ENCODE measurements around the gene DAAM1. TPM values are rescaled to one million over a fixed set of nuclear protein-coding genes. Genes with fewer than 3 reads are reported as not detected.

The DAAM1 gene
- polyA plus RNA-seq, 1 experiment = 4.7 TPM

DNA sequence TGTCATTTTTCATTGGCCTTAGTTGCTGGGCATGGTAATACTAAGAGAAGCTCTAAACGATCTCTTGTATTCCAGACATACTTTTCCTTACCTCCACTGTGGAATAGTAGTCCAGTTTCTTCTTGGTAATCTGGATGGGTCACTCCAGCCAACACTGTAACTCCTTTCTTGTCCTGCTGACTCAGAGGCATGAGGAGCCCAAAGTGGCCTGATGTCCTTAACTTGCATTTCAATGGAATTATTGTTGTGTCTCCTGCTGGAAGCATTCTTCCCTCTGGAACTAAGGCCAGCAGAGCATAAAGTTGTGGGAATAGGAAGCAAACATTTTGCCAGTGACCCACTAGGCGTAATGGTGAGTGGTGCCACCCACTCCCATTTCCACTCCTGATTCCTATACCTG lies 33.1 kb downstream of the DAAM1 start:
- Histone ChIP-seq H3K36me3 (ENCODE audit: control insufficient read depth, insufficient read depth, low read length) (no peaks in the 10 kb centered on the region; the same call in 1 of the 2 replicates), H3K27me3 (ENCODE audit: control insufficient read depth, insufficient read depth, low read length) (no peaks in the 10 kb centered on the region), H3K4me3 (ENCODE audit: low read depth, low read length) (no peak overlapping the region)
- ChIA-PET POLR2A (no interaction called here), CTCF (interaction anchor here (1.2 kb wide), 1 partner anchor 88 kb away, joined by 3 read pairs; no protein-coding TSS in a partner anchor)
- no peak for DNase-seq (ENCODE audit: low read depth)
- TF ChIP-seq, protein P1, sequence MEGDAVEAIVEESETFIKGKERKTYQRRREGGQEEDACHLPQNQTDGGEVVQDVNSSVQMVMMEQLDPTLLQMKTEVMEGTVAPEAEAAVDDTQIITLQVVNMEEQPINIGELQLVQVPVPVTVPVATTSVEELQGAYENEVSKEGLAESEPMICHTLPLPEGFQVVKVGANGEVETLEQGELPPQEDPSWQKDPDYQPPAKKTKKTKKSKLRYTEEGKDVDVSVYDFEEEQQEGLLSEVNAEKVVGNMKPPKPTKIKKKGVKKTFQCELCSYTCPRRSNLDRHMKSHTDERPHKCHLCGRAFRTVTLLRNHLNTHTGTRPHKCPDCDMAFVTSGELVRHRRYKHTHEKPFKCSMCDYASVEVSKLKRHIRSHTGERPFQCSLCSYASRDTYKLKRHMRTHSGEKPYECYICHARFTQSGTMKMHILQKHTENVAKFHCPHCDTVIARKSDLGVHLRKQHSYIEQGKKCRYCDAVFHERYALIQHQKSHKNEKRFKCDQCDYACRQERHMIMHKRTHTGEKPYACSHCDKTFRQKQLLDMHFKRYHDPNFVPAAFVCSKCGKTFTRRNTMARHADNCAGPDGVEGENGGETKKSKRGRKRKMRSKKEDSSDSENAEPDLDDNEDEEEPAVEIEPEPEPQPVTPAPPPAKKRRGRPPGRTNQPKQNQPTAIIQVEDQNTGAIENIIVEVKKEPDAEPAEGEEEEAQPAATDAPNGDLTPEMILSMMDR (IDR thresholded peaks at IDR 0.05; ENCODE audit: insufficient read depth, low read depth, low read length) = no peak

DNA sequence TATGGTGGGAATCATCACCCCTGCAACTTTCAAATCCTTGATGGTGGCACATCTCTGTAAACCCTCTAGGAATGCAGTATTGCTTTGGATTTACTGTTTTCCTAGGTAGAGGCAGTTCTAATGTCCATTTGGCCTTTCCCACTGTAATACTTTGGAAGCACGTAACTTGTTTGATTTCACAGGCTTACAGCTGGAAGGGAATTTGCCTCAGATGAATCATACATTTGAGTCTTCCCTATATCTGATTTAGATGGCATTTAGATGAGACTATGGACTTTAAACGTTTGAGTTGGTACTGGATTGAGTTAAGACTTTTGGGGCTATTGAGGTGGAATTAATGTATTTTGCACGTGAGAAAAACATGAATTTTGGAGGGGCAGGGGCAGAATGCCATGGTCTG lies 35.9 kb downstream of the DAAM1 start:
- ChIA-PET CTCF (interaction anchor here (0.8 kb wide), 1 partner anchor 9 kb away, joined by 3 read pairs; no protein-coding TSS in a partner anchor), POLR2A (no interaction called here)
- Histone ChIP-seq H3K27me3 (ENCODE audit: control insufficient read depth, insufficient read depth, low read length) (no peaks in the 10 kb centered on the region), H3K36me3 (ENCODE audit: control insufficient read depth, insufficient read depth, low read length) (no peaks in the 10 kb centered on the region; the same call in 1 of the 2 replicates), H3K4me3 (ENCODE audit: low read depth, low read length) (no peak overlapping the region)
- TF ChIP-seq, protein P1 (IDR thresholded peaks at IDR 0.05; ENCODE audit: insufficient read depth, low read depth, low read length) = no peak
- DNase-seq (ENCODE audit: low read depth) = no peak

DNA sequence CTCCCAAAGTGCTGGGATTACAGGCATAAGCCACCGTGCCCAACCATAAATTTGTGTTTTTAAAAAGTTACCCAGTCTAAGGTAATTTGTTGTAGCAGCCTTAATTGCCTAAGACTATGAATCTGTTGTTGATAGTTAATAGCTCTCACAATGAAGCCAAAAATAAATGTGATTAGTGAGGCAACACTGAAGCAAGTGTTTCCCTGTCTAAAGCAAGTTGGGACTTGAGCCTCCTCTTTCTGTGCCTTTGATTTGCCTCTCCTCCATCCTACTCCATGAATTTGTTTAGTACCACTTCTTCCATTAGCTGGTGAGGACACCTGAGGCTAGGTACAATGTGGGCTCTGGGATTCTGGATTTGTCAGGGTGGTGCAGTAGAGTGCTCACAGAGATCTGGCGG lies 36.8 kb downstream of the DAAM1 start:
- ChIA-PET CTCF (interaction anchor here (0.8 kb wide), 1 partner anchor 10 kb away, joined by 3 read pairs; no protein-coding TSS in a partner anchor), POLR2A (no interaction called here)
- H3K4me3 ChIP-seq (ENCODE audit: low read depth, low read length) = no peak overlapping the region
- TF ChIP-seq, protein P1 (IDR thresholded peaks at IDR 0.05; ENCODE audit: insufficient read depth, low read depth, low read length) = no peak
- no peaks in the 10 kb centered on the region for H3K27me3 ChIP-seq (ENCODE audit: control insufficient read depth, insufficient read depth, low read length)
- no peaks in the 10 kb centered on the region; the same call in 1 of the 2 replicates for H3K36me3 ChIP-seq (ENCODE audit: control insufficient read depth, insufficient read depth, low read length)
- DNase-seq (ENCODE audit: low read depth) = no peak

DNA sequence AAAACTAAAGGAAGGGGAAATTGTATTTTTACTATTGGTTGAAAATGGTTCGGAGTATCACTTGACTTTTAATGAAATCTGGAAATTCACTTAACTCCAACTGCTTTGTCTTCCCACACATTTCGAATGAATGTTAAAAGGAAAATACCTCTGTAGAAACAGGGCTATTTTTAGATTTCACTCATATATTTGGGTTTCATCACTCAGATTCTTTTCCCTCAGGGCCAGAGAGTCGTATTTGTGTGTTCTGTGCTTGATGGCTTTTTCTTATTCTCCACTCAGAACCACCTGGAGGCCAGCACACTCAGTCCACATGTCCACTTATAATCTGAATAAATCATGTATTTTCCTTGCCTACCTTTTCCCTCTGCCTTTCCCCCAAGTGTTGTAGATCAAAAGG lies 40.0 kb downstream of the DAAM1 start:
- H3K27me3 ChIP-seq (ENCODE audit: control insufficient read depth, insufficient read depth, low read length) = no peaks in the 10 kb centered on the region

DNA sequence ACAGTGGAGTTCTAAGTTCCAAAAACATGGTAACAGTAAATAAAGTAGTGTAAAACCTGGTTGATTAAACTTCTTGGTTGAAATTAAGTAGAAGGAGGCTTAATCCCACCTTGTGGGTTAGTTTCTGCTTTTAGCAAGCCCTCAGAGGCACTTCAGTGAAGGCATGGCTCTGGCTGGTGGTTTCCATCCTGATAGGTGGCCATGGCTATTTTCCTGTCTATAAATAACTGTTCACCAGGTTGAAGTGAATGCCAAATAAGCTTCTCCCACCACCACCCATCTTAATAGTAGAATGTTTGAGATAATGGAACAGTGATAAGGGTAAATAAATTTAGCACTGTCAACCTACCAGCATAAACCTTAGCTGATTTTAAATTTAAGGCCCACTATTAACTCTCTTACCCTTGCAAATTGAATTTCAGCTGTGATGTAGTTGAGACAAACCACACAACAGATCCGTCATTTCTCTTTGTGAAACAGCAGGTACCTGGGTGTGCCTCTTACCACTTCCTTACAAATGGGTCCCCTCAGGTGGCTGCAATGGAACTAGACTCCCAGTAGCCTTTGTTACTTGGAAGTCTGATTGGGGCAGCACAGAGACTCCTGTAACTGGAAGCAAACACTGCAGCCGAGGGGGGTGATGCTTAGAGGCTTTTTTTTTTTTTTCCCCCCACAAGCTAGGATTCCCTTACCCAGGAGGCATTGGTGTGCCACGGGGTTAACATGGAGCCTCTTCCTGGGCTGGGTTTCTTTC lies 41.4 kb downstream of the DAAM1 start:
- DNase-seq (ENCODE audit: low read depth) = no peak
- CTCF ChIA-PET = no interaction called here
- H3K27me3 ChIP-seq (ENCODE audit: control insufficient read depth, insufficient read depth, low read length) = no peaks in the 10 kb centered on the region
- H3K4me3 ChIP-seq (ENCODE audit: low read depth, low read length) = no peak overlapping the region
- H3K36me3 ChIP-seq (ENCODE audit: control insufficient read depth, insufficient read depth, low read length) = no peaks in the 10 kb centered on the region
- POLR2A ChIA-PET = interaction anchor here (0.6 kb wide), 1 partner anchor 85 kb away, joined by 7 read pairs; no protein-coding TSS in a partner anchor
- TF ChIP-seq, protein P1 (IDR thresholded peaks at IDR 0.05; ENCODE audit: insufficient read depth, low read depth, low read length) = no peak

More for the DNA sequence above, 40.0 kb downstream of the DAAM1 start:
- POLR2A ChIA-PET = no interaction called here
- TF ChIP-seq, protein P1 (IDR thresholded peaks at IDR 0.05; ENCODE audit: insufficient read depth, low read depth, low read length) = no peak
- CTCF ChIA-PET = interaction anchor here (0.5 kb wide), 1 partner anchor 27 kb away, joined by 6 read pairs; no protein-coding TSS in a partner anchor
- H3K4me3 ChIP-seq (ENCODE audit: low read depth, low read length) = no peak overlapping the region
- H3K36me3 ChIP-seq (ENCODE audit: control insufficient read depth, insufficient read depth, low read length) = no peaks in the 10 kb centered on the region
- DNase-seq (ENCODE audit: low read depth) = peak; percentile 51

All from BJ (cell line).